Breast epithelium (tissue), 3 donors: ENCODE data around the gene SPTBN1.

Experiments
- POLR2A ChIP-seq: fragments of 450-650 bp; IDR thresholded peaks from one replicate; pipeline ENCODE4 v1.6.1; 2016; ENCODE audit warnings: antibody characterized with exemption, mild to moderate bottlenecking, moderate library complexity
- TF ChIP-seq, protein P1 (sequence below), 3 donors: fragments of 450-650 bp; IDR thresholded peaks; one replicate each; pipeline ENCODE4 v1.5.1; 2016 to 2017; ENCODE audit warnings: antibody characterized with exemption in 3 of 3, mild to moderate bottlenecking in 3 of 3, moderate library complexity in 3 of 3

- no peak for TF ChIP-seq POLR2A
- TF ChIP-seq, protein P1, sequence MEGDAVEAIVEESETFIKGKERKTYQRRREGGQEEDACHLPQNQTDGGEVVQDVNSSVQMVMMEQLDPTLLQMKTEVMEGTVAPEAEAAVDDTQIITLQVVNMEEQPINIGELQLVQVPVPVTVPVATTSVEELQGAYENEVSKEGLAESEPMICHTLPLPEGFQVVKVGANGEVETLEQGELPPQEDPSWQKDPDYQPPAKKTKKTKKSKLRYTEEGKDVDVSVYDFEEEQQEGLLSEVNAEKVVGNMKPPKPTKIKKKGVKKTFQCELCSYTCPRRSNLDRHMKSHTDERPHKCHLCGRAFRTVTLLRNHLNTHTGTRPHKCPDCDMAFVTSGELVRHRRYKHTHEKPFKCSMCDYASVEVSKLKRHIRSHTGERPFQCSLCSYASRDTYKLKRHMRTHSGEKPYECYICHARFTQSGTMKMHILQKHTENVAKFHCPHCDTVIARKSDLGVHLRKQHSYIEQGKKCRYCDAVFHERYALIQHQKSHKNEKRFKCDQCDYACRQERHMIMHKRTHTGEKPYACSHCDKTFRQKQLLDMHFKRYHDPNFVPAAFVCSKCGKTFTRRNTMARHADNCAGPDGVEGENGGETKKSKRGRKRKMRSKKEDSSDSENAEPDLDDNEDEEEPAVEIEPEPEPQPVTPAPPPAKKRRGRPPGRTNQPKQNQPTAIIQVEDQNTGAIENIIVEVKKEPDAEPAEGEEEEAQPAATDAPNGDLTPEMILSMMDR (IDR thresholded peaks at IDR 0.05): no peak
Observed at GRCh38 chr2:54469484-54470053, 13.4 kb downstream of the SPTBN1 start.
